Sciatic nerve (tissue), 2 donors: ENCODE results near the gene IMMP1L. TPM values are rescaled to one million over a fixed set of nuclear protein-coding genes. Genes with fewer than 3 reads are reported as not detected.

Experiments used
- ATAC-seq: fragments of 200-7000 bp; cut with Tn5 transposase; one replicate; pipeline ENCODE4 v1.9.1; 2020; ENCODE audit warnings: mild to moderate bottlenecking, moderate library complexity
- DNase-seq: peaks from one replicate; pipeline ENCODE4 v3.0.0-alpha.2; 2020; ENCODE audit warnings: low spot score
- intact Hi-C: fragments of 100-400 bp; cut with DNase I; formaldehyde crosslinking; loops from one replicate; pipeline ENCODE4 v1.14.2; 2022
- total RNA-seq: library from RNA; stranded (reverse); fragmentation: NEBNext Ultra II Directional; extraction: Animal tissue kit (Norgen Biotek cat#: 25700); gene quantifications from one replicate; pipeline ENCODE4 v1.2.1, GENCODE V29; 2021
- donor health status: DM: no; HTN: no; CAD: no.
- donor health status: DM: no; HTN: no; CAD: no.

Gene IMMP1L
- total RNA-seq, 1 donor from 2014 or later: 18.8 TPM

DNA sequence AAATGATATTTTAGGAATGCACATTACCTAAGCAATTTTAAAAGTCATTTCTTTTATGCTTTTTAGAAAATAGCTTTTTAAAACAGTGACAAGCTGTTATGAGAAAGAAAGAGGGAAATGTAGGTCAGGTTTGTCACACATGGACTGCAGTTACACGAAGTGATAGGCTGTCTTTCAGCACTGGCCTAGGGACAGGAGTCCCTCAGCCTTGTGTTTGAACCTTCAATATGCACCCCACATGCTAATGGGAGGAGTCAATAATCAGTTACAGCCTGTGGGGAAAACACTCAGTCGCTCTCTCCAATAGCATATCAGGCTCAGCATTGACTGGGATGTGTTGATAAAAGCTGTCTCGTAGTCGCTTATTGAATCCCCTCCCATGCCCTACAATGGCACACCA is 94.0 kb downstream of the IMMP1L start:
- no peak for DNase-seq

DNA sequence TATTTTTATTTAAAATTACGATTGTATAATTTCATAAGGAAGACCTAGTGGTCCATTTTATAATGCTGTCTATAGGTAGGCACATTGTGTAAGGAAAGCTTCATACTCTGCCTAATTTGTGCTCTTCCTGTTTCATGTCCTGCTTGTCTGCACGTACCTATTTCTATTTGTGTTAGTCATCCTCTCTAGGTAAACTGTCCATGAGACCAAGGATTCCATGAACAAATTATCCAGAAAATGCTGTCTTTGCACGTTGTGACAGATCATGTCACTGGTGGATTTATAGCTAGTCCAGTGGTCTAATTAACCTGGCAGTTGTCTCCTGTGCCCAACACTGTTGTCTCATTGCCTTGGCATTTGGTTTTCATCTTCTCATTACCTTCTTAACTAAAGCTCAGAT is 95.1 kb downstream of the IMMP1L start:
- DNase-seq (no peak), ATAC-seq (no peak)
- intact Hi-C loops: no loop called here

More for the DNA sequence above, 94.0 kb downstream of the IMMP1L start:
- ATAC-seq: no peak
- intact Hi-C loops: no loop called here

- DNase-seq: no peak
- no peak for ATAC-seq
- intact Hi-C loops: no loop called here
Measured at GRCh38 chr11:31412946-31413345, 96.5 kb downstream of the IMMP1L start.

DNA sequence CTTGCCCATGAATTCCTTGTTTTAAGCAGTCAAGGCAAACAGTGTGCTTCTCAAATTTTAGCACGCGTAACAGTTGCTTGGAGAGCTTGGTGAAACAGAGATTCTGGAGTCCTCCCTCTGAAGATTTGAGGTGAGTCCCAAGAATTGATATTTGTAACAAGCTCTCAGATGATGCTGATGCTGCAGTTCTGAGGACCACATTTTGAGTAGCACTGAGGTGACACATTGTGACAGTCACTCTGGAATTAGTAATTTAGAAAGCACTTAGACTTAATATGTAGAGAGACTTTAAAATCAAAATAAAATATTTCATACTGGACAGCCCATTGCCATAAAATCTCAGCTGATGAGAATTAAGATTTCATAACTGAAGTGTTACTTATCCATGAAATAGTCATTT is 101.2 kb downstream of the IMMP1L start:
- ATAC-seq: no peak
- intact Hi-C loops: no loop called here
- DNase-seq: no peak

- DNase-seq (no peak), ATAC-seq (no peak)
- intact Hi-C loops: no loop called here
Measured at GRCh38 chr11:31404614-31405013, 104.8 kb downstream of the IMMP1L start.

DNA sequence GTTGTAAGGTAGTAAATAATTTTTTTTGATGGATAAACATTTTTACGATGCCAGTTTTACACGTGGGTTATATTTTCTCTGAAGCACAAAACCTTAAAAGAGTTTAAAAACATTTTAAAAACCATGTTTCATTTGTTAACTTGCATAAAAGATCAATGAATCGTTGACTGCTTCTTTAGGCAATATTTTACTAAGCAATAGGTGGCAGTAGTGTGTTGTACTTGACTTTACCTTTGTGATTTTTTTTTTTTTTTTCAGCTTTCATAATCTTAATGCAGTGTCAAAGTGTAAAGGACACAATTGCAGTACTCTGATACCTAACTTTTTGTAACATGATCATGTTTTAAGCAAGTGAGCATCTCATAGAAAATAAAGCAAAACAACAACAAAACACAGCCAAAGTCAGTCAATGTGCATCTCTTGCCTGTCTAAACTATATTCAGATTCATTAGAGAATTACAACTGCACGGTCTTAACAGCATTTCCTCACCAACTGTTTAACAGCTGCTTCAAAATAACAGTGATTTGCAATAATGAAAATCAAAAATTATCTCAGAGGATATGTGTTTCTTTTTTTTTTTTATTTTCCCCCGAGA is 112.1 kb downstream of the IMMP1L start:
- ATAC-seq (no peak), DNase-seq (no peak)
- intact Hi-C loops: no loop called here

DNA sequence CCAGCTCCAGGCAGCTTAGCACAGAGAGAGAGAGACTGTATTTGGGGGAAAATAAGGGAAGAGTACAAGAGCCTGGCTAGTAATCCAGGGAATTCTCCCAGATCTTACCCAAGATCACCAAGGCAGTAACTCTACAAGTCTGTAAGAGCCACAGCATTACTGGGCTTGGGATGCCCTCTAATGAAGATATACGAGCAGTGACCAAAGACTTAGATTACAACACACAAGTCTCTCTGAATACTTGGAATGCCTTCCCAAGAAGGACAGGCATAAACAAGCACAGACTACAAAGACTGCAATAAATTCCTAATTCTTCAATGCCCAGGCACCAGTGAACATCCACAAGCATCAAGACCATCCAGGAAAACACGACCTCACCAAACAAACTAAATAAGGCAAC is 122.0 kb downstream of the IMMP1L start:
- no peak for ATAC-seq
- no peak for DNase-seq
- intact Hi-C loops: no loop called here

DNA sequence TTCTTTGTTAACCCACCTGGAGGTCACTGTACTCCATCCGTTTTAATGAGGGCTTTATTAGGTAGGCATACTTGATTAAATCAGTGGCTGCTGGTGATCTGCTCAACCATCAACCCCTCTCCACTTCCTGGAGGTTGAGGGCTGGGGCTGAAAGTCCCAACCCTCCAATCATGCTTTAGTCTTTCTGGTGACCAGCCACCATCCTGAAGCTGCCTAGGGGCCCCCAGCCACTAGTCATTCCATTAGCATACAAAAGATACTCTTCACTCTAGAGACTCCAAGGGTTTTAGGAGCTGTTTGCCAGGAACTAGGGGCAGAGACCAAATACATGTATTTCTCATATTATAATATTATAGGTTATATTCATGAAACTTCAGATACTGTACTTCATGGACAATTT is 126.3 kb downstream of the IMMP1L start:
- DNase-seq: no peak
- no peak for ATAC-seq
- intact Hi-C loops: no loop called here

Other genes with a start within 250 kb of the IMMP1L start
- gene DCDC1, start 139.9 kb downstream of the IMMP1L start, total RNA-seq: 1.2 TPM
- 16.7 TPM for gene DNAJC24, start 139.8 kb downstream of the IMMP1L start, total RNA-seq
- gene ELP4, start 145 bp upstream of the IMMP1L start, total RNA-seq: 18.1 TPM